ENCODE data around the gene PODXL2.

PODXL2 gene

DNA sequence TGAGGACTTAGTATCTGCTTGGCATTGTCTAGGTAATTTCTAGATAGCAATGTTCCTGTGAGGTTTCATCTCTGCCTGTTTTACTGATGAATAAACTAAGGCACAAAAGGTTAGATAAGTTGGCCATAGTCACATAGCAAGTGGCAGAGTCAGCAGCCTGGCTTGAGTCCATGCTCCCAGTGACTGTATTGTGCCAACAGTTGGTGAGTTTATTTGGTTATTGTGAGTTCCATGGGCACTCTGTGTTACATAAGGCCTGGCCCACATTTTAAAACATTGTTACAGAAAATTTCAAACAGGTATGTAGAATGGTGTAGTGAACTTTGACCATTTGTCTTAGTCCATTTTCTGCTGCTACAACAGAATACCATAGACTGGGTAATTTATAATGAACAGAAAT lies 15.6 kb upstream of the PODXL2 start:
- H3K27me3 Mint-ChIP-seq (ENCODE audit: low read depth) = no peaks in the 10 kb centered on the region

GRCh38 chr3:127614928-127615589 lies 13.9 kb upstream of the PODXL2 start:
- H3K36me3 Mint-ChIP-seq (ENCODE audit: low read depth) = peaks cover 44% of the 10 kb centered on the region
- H3K27ac Mint-ChIP-seq = no peak overlapping the region
- peaks cover 13% of the 10 kb centered on the region for H3K4me1 Mint-ChIP-seq (ENCODE audit: low read depth)
- no peak overlapping the region for H3K4me3 Mint-ChIP-seq
- H3K9me3 Mint-ChIP-seq = no peaks in the 10 kb centered on the region
- H3K27me3 Mint-ChIP-seq (ENCODE audit: low read depth) = no peaks in the 10 kb centered on the region

More for the DNA sequence above, 15.6 kb upstream of the PODXL2 start:
- Mint-ChIP-seq H3K4me1 (ENCODE audit: low read depth) (peaks cover 19% of the 10 kb centered on the region), H3K9me3 (no peaks in the 10 kb centered on the region), H3K36me3 (ENCODE audit: low read depth) (peaks cover 46% of the 10 kb centered on the region), H3K27ac (no peak overlapping the region), H3K4me3 (no peak overlapping the region)

DNA sequence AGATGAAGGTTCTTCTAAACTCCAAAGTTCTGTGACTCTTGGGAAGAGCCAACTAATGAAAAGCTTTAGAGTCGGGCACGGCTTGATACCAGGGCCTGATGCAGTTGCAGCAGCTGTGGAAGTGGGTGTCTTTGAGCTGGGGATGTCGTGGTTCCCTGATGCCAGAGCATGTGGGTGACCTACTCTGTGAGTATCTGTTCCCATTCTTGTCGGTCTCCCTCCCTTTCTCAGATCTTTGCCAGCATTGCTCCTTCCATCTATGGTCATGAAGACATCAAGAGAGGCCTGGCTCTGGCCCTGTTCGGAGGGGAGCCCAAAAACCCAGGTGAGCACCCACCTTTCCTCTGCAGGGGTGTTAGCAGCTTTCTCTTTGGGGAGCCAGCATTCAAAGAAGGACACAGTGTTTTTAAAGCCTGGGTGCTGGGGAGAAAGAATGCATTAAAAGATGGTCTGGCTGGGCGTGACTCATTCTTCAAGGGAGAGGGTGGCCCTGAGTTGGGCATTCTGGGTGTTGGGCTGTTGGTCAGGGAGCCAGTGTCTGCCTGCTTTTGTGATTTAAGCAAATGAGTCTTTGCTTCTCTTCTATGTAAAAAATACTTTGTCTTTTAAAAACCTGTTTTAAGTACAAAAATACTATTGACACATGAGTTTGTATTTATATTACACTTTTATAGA lies 13.2 kb upstream of the PODXL2 start:
- H3K27ac Mint-ChIP-seq = no peak overlapping the region
- no peak overlapping the region for H3K4me3 Mint-ChIP-seq
- peaks cover 13% of the 10 kb centered on the region for H3K4me1 Mint-ChIP-seq (ENCODE audit: low read depth)
- H3K9me3 Mint-ChIP-seq = no peaks in the 10 kb centered on the region
- H3K36me3 Mint-ChIP-seq (ENCODE audit: low read depth) = peaks cover 45% of the 10 kb centered on the region
- H3K27me3 Mint-ChIP-seq (ENCODE audit: low read depth) = no peaks in the 10 kb centered on the region

- H3K36me3 Mint-ChIP-seq (ENCODE audit: low read depth) = peaks cover 44% of the 10 kb centered on the region
- H3K9me3 Mint-ChIP-seq = no peaks in the 10 kb centered on the region
- H3K4me3 Mint-ChIP-seq = no peak overlapping the region
- no peaks in the 10 kb centered on the region for H3K27me3 Mint-ChIP-seq (ENCODE audit: low read depth)
- no peak overlapping the region for H3K27ac Mint-ChIP-seq
- H3K4me1 Mint-ChIP-seq (ENCODE audit: low read depth) = peaks cover 12% of the 10 kb centered on the region
Measured at GRCh38 chr3:127616836-127617605, 12.0 kb upstream of the PODXL2 start.

DNA sequence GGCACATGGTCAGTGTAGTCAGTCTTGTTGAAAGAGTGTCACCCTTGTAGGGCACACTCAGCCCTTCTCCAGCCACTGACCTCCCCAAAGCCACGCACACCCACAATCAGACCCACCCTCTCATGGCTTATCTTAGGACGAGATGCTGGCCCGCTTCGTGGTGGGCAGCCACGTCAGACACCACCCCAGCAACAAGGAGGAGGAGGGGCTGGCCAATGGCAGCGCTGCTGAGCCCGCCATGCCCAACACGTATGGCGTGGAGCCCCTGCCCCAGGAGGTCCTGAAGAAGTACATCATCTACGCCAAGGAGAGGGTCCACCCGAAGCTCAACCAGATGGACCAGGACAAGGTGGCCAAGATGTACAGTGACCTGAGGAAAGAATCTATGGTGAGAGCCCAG lies 10.1 kb upstream of the PODXL2 start:
- Mint-ChIP-seq H3K4me1 (ENCODE audit: low read depth) (peaks cover 10% of the 10 kb centered on the region), H3K27me3 (ENCODE audit: low read depth) (no peaks in the 10 kb centered on the region), H3K9me3 (no peaks in the 10 kb centered on the region), H3K36me3 (ENCODE audit: low read depth) (peaks cover 45% of the 10 kb centered on the region), H3K4me3 (no peak overlapping the region), H3K27ac (no peak overlapping the region)

DNA sequence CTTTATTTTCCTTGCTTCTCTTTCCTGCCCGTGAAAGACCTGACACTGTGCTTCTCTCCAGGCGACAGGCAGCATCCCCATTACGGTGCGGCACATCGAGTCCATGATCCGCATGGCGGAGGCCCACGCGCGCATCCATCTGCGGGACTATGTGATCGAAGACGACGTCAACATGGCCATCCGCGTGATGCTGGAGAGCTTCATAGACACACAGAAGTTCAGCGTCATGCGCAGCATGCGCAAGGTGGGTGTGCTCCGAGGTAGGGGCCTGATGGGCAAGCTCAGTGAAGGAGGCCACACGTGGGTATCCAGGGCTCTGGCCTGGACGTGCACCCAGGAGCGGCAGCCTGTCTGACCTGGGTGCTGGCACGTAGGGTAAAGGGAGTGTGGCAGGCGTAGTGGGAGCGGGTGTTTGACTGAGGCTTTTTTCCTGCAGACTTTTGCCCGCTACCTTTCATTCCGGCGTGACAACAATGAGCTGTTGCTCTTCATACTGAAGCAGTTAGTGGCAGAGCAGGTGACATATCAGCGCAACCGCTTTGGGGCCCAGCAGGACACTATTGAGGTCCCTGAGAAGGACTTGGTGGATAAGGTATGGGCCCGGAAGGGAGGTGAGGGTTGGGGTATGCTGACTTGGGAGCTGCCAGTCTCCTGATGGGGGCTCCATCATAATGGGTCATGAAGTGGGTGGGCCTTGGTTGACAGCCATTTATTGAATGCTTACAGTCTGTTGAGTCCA lies 8.2 kb upstream of the PODXL2 start:
- Mint-ChIP-seq H3K27me3 (ENCODE audit: low read depth) (peaks cover 4% of the 10 kb centered on the region), H3K9me3 (no peaks in the 10 kb centered on the region), H3K27ac (no peak overlapping the region), H3K4me1 (ENCODE audit: low read depth) (peaks cover 2% of the 10 kb centered on the region), H3K36me3 (ENCODE audit: low read depth) (peaks cover 40% of the 10 kb centered on the region), H3K4me3 (no peak overlapping the region)

DNA sequence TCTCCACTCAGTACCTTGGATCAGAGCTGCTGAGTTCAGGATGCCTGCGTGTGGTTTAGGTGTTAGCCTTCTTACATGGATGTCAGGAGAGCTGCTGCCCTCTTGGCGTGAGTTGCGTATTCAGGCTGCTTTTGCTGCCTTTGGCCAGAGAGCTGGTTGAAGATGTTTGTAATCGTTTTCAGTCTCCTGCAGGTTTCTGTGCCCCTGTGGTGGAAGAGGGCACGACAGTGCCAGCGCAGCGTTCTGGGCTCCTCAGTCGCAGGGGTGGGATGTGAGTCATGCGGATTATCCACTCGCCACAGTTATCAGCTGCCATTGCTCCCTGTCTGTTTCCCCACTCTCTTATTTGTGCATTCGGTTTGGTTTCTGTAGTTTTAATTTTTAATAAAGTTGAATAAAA lies 7.0 kb upstream of the PODXL2 start:
- Mint-ChIP-seq H3K9me3 (no peaks in the 10 kb centered on the region), H3K4me1 (ENCODE audit: low read depth) (no peaks in the 10 kb centered on the region), H3K27me3 (ENCODE audit: low read depth) (peaks cover 14% of the 10 kb centered on the region), H3K4me3 (no peak overlapping the region), H3K36me3 (ENCODE audit: low read depth) (peaks cover 37% of the 10 kb centered on the region), H3K27ac (no peak overlapping the region)

DNA sequence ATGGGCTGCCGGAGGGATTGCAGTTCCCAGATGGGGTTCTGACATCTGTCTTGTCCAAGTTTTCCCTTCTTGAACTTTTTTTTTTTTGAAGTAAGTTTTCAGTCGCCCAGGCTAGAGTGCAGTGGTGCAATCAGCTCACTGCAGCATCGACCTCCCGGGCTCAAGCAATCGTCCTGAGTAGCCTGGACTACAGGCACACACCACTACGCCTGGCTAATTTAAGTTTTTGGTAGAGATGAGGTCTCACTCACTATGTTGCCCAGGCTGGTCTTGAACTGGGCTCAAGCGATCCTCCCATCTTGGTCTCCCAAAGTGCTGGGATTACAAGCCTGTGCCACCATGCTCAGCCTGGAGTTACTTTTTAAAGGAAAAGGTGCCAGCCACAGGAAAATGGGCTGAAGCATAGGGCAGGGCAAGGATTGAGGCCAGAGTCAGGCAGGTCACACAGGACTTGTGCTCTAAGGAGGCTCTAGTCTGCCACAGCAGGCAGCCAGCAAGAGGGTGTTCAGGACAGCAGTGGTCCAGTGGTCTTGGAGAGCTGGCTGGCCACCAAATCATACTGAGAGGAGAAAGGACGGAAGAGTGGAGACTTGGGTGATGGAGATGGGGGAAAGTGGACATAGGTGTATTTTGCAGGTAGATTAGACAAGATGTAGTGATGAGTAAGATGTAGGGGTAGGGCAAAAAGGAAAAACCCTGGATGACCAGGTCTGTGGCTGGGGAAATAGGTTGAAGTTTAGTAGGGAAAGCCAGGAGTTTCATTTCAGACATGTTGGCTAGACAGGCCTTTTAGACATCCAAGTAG lies 6.0 kb upstream of the PODXL2 start:
- Mint-ChIP-seq H3K36me3 (ENCODE audit: low read depth) (peaks cover 33% of the 10 kb centered on the region), H3K9me3 (no peaks in the 10 kb centered on the region), H3K4me1 (ENCODE audit: low read depth) (peaks cover 3% of the 10 kb centered on the region), H3K27me3 (ENCODE audit: low read depth) (peaks cover 24% of the 10 kb centered on the region), H3K27ac (no peak overlapping the region), H3K4me3 (no peak overlapping the region)

DNA sequence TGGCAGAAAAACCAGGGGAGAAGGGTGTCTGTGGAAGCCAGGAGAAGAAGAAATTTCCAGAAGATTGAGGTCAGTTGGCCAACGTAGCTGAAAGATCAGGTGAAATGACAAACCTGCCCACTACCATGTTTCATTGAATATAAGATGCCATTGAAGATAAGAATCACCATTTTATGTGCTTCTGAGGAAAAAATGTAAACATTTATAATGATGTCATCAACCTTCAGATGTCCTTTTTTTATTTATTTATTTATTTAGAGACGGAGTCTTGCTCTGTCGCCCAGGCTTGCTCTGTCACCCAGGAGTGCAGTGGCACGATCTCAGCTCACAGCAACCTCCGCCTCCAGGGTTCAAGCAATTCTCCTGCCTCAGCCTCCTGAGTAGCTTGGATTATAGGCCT lies 4.9 kb upstream of the PODXL2 start:
- Mint-ChIP-seq H3K27ac (no peak overlapping the region), H3K36me3 (ENCODE audit: low read depth) (peaks cover 22% of the 10 kb centered on the region), H3K4me3 (no peak overlapping the region), H3K9me3 (no peaks in the 10 kb centered on the region), H3K4me1 (ENCODE audit: low read depth) (peaks cover 3% of the 10 kb centered on the region), H3K27me3 (ENCODE audit: low read depth) (peaks cover 32% of the 10 kb centered on the region)

- Mint-ChIP-seq H3K36me3 (ENCODE audit: low read depth) (peaks cover 17% of the 10 kb centered on the region), H3K27me3 (ENCODE audit: low read depth) (peaks cover 46% of the 10 kb centered on the region), H3K4me1 (ENCODE audit: low read depth) (peaks cover 13% of the 10 kb centered on the region), H3K9me3 (no peaks in the 10 kb centered on the region), H3K27ac (no peak overlapping the region), H3K4me3 (no peak overlapping the region)
Measured at GRCh38 chr3:127625821-127626220, 3.2 kb upstream of the PODXL2 start.

- no peak overlapping the region for H3K27ac Mint-ChIP-seq
- peak overlapping the region; percentile 78 for H3K4me3 Mint-ChIP-seq
- H3K4me1 Mint-ChIP-seq (ENCODE audit: low read depth) = peaks cover 13% of the 10 kb centered on the region
- H3K27me3 Mint-ChIP-seq (ENCODE audit: low read depth) = peaks cover 64% of the 10 kb centered on the region
- no peaks in the 10 kb centered on the region for H3K9me3 Mint-ChIP-seq
- H3K36me3 Mint-ChIP-seq (ENCODE audit: low read depth) = peaks cover 3% of the 10 kb centered on the region
Measured at GRCh38 chr3:127628426-127628787, 578 bp upstream of the PODXL2 start.

DNA sequence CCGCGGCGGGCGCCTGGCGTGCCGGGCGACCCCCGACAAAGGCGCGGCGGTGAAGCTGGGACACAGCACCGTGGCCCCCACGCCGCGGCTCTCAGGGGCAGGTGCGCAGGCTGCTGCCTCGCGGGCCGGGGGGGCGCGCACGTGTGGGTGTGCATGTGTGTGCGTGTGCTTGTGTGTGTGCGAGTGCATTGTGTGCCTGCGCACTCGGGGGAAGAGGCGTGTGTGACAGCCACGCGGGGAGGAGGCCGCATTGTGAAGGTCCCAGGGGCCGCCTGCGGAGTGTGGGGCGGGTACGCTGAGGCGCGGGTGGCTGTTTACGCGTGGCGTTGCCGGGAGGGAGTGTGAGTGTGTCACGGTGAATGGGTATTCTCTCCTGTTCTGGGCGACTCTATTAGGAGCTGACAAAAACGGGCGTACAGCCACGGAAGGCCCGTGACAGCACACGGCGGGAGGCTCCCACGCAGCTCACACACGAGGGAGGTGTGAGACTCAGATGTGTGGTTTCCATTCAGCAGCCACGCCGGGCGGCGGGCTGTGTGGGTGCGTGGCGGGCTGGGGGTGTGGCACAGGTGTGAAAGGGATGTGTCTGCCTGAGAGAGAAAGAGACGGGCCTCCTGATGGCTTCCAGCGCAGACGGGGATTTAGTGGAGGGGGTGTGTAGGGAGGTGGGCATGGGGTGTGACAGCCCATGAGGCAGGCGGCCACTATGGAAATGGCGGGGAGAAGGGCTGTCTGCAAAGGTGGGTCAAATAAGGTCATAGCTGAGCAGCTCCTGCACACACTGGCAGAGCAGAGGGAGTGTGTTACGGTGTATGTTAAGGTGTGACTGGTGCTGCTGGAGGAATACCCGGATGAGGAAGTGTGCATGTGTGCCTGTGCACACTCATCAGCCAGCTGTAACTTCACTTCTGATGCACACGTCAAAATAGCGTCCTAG lies 750 bp downstream of the PODXL2 start:
- Mint-ChIP-seq H3K4me1 (ENCODE audit: low read depth) (peaks cover 13% of the 10 kb centered on the region), H3K27me3 (ENCODE audit: low read depth) (peaks cover 70% of the 10 kb centered on the region), H3K4me3 (peak overlapping the region; percentile 78), H3K36me3 (ENCODE audit: low read depth) (peaks cover 3% of the 10 kb centered on the region), H3K27ac (peak overlapping the region; percentile 33), H3K9me3 (no peaks in the 10 kb centered on the region)

Measured in T-helper 1 cell treated with Interleukin-12 subunit alpha and Interleukin-12 subunit beta and Interleukin-4 antibody, amounts not matched to agents 30 μg/mL and 1 μg/mL, for 36 hours (primary cell).